ENCODE data around the gene DDX51. TPM values are rescaled to one million over a fixed set of nuclear protein-coding genes. Genes with fewer than 3 reads are reported as not detected.
A peak's percentile ranks its signal among the peaks of the same experiment; 100 is the strongest.

DDX51 gene
- total and polyA plus RNA-seq, 2 experiments from 2014 or later: 12.4 to 18.3 TPM

DNA sequence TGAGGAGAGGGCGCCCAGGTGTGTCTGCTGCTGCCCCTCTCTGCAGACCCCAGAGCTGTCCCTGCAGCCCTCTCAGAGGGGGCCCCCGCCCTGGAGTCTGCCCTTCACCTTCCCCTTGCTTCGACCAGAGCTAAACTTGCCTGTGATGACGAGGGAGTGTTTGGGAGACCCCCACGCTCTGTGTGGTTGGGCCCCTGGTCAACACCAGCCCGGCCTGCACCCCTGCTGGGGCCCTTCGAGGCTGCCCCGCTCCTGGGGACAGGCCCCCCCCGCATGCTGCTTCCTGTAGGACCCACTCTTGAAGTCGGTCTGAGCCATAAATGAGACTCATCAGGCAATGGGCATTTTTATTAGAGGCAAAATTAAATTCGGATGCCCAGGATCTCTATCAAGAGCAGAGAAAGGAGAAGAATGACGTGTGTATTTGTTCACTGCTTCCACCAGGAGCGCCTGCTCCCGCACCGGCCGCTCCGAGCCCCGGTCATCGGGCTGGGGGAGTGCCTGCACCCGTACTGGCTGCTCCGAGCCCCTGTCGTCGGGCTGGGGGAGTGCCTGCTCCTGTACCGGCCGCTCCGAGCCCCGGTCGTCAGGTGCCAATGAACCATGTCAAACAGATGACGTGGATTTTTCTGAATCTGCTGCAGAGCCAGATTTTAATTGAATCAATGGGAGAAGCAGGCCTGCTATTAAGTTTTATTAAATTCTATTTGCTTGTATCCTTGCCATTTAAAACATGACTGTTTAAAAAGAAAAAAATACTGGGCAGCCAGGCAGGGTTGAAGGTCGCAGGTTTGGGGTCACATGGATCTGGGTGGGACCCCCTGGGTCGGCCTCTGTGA is 47.8 kb upstream of the DDX51 start:
- no peaks in the 10 kb centered on the region for H3F3A ChIP-seq (replicated peaks; ENCODE audit: low read depth)
- ATAC-seq (peak; percentile 5; the same call in 2 of the 3 replicates), DNase-seq (ENCODE audit: low spot score) (no peak)
- H3K9me3 Mint-ChIP-seq: peaks cover 16% of the 10 kb centered on the region
- no peaks in the 10 kb centered on the region for H3K36me3 ChIP-seq (ENCODE audit: insufficient read depth)
- no peak overlapping the region for H3K4me3 Mint-ChIP-seq
- H3K4me3 ChIP-seq: no peak overlapping the region
- no peak overlapping the region for H2AFZ ChIP-seq
- H3K36me3 Mint-ChIP-seq (ENCODE audit: low read depth): peaks cover 6% of the 10 kb centered on the region
- TF ChIP-seq JUNB (IDR thresholded peaks at IDR 0.05; ENCODE audit: unreplicated experiment) (no peak), ZNF114 (CRISPR knock-in tag; IDR thresholded peaks at IDR 0.05) (no peak), STAT1 (IDR thresholded peaks at IDR 0.05; ENCODE audit: unreplicated experiment) (no peak), ZNF331 (CRISPR knock-in tag; IDR thresholded peaks at IDR 0.05; ENCODE audit: low read depth) (no peak), POLR2AphosphoS5 (IDR thresholded peaks at IDR 0.05; ENCODE audit: low read depth) (no peak), EZH2 (IDR thresholded peaks at IDR 0.05; ENCODE audit: low read depth, unreplicated experiment) (no peak), NANOG (IDR thresholded peaks at IDR 0.05; ENCODE audit: borderline replicate concordance) (no peak), EZH2phosphoT487 (IDR thresholded peaks at IDR 0.05; ENCODE audit: unreplicated experiment) (no peak), CREB1 (CRISPR knock-in tag; IDR thresholded peaks at IDR 0.05; ENCODE audit: low read depth) (no peak)
- TF ChIP-seq, protein P1, sequence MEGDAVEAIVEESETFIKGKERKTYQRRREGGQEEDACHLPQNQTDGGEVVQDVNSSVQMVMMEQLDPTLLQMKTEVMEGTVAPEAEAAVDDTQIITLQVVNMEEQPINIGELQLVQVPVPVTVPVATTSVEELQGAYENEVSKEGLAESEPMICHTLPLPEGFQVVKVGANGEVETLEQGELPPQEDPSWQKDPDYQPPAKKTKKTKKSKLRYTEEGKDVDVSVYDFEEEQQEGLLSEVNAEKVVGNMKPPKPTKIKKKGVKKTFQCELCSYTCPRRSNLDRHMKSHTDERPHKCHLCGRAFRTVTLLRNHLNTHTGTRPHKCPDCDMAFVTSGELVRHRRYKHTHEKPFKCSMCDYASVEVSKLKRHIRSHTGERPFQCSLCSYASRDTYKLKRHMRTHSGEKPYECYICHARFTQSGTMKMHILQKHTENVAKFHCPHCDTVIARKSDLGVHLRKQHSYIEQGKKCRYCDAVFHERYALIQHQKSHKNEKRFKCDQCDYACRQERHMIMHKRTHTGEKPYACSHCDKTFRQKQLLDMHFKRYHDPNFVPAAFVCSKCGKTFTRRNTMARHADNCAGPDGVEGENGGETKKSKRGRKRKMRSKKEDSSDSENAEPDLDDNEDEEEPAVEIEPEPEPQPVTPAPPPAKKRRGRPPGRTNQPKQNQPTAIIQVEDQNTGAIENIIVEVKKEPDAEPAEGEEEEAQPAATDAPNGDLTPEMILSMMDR (conservative IDR thresholded peaks at IDR 0.05; ENCODE audit: low read depth in 2 of 2): no peak
- TF ChIP-seq, protein P2, sequence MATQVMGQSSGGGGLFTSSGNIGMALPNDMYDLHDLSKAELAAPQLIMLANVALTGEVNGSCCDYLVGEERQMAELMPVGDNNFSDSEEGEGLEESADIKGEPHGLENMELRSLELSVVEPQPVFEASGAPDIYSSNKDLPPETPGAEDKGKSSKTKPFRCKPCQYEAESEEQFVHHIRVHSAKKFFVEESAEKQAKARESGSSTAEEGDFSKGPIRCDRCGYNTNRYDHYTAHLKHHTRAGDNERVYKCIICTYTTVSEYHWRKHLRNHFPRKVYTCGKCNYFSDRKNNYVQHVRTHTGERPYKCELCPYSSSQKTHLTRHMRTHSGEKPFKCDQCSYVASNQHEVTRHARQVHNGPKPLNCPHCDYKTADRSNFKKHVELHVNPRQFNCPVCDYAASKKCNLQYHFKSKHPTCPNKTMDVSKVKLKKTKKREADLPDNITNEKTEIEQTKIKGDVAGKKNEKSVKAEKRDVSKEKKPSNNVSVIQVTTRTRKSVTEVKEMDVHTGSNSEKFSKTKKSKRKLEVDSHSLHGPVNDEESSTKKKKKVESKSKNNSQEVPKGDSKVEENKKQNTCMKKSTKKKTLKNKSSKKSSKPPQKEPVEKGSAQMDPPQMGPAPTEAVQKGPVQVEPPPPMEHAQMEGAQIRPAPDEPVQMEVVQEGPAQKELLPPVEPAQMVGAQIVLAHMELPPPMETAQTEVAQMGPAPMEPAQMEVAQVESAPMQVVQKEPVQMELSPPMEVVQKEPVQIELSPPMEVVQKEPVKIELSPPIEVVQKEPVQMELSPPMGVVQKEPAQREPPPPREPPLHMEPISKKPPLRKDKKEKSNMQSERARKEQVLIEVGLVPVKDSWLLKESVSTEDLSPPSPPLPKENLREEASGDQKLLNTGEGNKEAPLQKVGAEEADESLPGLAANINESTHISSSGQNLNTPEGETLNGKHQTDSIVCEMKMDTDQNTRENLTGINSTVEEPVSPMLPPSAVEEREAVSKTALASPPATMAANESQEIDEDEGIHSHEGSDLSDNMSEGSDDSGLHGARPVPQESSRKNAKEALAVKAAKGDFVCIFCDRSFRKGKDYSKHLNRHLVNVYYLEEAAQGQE (IDR thresholded peaks at IDR 0.05; ENCODE audit: unreplicated experiment): no peak
- TF ChIP-seq, protein P3, sequence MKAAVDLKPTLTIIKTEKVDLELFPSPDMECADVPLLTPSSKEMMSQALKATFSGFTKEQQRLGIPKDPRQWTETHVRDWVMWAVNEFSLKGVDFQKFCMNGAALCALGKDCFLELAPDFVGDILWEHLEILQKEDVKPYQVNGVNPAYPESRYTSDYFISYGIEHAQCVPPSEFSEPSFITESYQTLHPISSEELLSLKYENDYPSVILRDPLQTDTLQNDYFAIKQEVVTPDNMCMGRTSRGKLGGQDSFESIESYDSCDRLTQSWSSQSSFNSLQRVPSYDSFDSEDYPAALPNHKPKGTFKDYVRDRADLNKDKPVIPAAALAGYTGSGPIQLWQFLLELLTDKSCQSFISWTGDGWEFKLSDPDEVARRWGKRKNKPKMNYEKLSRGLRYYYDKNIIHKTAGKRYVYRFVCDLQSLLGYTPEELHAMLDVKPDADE (IDR thresholded peaks at IDR 0.05): no peak
- H3K4me1 Mint-ChIP-seq: peaks cover 5% of the 10 kb centered on the region
- H3K9me2 ChIP-seq (ENCODE audit: insufficient read depth): no peaks in the 10 kb centered on the region
- H3K27me3 ChIP-seq (ENCODE audit: insufficient read depth): peaks cover 32% of the 10 kb centered on the region
- H4K20me1 ChIP-seq (replicated peaks; ENCODE audit: insufficient read depth): no peaks in the 10 kb centered on the region
- no peak overlapping the region for H3K4me2 ChIP-seq
- peaks cover 58% of the 10 kb centered on the region for H3K27me3 Mint-ChIP-seq (ENCODE audit: insufficient read depth, low read depth, poor library complexity)
- H3K79me2 ChIP-seq (replicated peaks; ENCODE audit: insufficient read depth): no peaks in the 10 kb centered on the region
- no peaks in the 10 kb centered on the region for H3K4me1 ChIP-seq (ENCODE audit: insufficient read depth)
- no peak overlapping the region for H3K27ac Mint-ChIP-seq
- no peak overlapping the region for H3K27ac ChIP-seq (ENCODE audit: low read depth)

Measured in GM23338 (cell line).